ENCODE measurements around the gene BMP2K.

GRCh38 chr4:78944381-78944780, 168.2 kb downstream of the BMP2K start:
- TF ChIP-seq, protein P1, sequence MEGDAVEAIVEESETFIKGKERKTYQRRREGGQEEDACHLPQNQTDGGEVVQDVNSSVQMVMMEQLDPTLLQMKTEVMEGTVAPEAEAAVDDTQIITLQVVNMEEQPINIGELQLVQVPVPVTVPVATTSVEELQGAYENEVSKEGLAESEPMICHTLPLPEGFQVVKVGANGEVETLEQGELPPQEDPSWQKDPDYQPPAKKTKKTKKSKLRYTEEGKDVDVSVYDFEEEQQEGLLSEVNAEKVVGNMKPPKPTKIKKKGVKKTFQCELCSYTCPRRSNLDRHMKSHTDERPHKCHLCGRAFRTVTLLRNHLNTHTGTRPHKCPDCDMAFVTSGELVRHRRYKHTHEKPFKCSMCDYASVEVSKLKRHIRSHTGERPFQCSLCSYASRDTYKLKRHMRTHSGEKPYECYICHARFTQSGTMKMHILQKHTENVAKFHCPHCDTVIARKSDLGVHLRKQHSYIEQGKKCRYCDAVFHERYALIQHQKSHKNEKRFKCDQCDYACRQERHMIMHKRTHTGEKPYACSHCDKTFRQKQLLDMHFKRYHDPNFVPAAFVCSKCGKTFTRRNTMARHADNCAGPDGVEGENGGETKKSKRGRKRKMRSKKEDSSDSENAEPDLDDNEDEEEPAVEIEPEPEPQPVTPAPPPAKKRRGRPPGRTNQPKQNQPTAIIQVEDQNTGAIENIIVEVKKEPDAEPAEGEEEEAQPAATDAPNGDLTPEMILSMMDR (IDR thresholded peaks at IDR 0.05; ENCODE audit: insufficient read depth, low read depth, low read length), result no peak
- TF ChIP-seq EZH2 (IDR thresholded peaks at IDR 0.05; ENCODE audit: insufficient read depth, low read length), result no peak
